HS-27A (cell line): Measurements from ENCODE around the gene MAP7D1.
"Not testable (repeated sequence)": the region's sequence is repeated elsewhere in the genome, so short reads cannot be mapped to it uniquely, and the experiment has no call there.

Source experiments
- DNase-seq: peaks from one replicate; pipeline ENCODE4 v3.0.0-alpha.2; 2012; ENCODE audit warnings: low read depth, missing footprints

Gene MAP7D1

GRCh38 chr1:36151845-36152203 lies 4.1 kb upstream of the MAP7D1 start:
- no peak for DNase-seq

- DNase-seq: no peak
Measured at GRCh38 chr1:36153476-36153875, 2.5 kb upstream of the MAP7D1 start.

GRCh38 chr1:36154335-36154734 lies 1.6 kb upstream of the MAP7D1 start:
- no peak for DNase-seq

- DNase-seq: no peak
Measured at GRCh38 chr1:36154765-36155407, 1.1 kb upstream of the MAP7D1 start.

GRCh38 chr1:36156329-36157114 lies 562 bp downstream of the MAP7D1 start:
- DNase-seq: no peak

- DNase-seq: no peak
Measured at GRCh38 chr1:36157115-36157903, 1.3 kb downstream of the MAP7D1 start.

GRCh38 chr1:36157973-36158826 lies 2.2 kb downstream of the MAP7D1 start:
- DNase-seq: no peak

- DNase-seq: not testable (repeated sequence)
Measured at GRCh38 chr1:36158827-36159252, 2.9 kb downstream of the MAP7D1 start.

GRCh38 chr1:36159614-36160387 lies 3.8 kb downstream of the MAP7D1 start:
- DNase-seq: no peak

GRCh38 chr1:36160388-36160948 lies 4.5 kb downstream of the MAP7D1 start:
- no peak for DNase-seq

GRCh38 chr1:36160949-36161485 lies 5.1 kb downstream of the MAP7D1 start:
- DNase-seq: peak; percentile 52

- DNase-seq: no peak
Measured at GRCh38 chr1:36161641-36162531, 5.9 kb downstream of the MAP7D1 start.

GRCh38 chr1:36162680-36163239 lies 6.8 kb downstream of the MAP7D1 start:
- DNase-seq: no peak

- no peak for DNase-seq
Measured at GRCh38 chr1:36163426-36163825, 7.5 kb downstream of the MAP7D1 start.

GRCh38 chr1:36164361-36164760 lies 8.4 kb downstream of the MAP7D1 start:
- DNase-seq: no peak

- no peak for DNase-seq
Measured at GRCh38 chr1:36165145-36165544, 9.2 kb downstream of the MAP7D1 start.

- no peak for DNase-seq
Measured at GRCh38 chr1:36166136-36166535, 10.2 kb downstream of the MAP7D1 start.

- DNase-seq: no peak
Measured at GRCh38 chr1:36166938-36167905, 11.3 kb downstream of the MAP7D1 start.
